Endodermal cell (in vitro differentiated cells): ENCODE results near the gene MEOX2. TPM values are rescaled to one million over a fixed set of nuclear protein-coding genes. Genes with fewer than 3 reads are reported as not detected.

Experiments
- DNase-seq: peaks from one replicate; pipeline ENCODE4 v3.0.0-alpha.2; 2017
- H3K27ac ChIP-seq: 2 replicates; pipeline ENCODE4 v1.5.1; 2013; ENCODE audit warnings: mild to moderate bottlenecking, low read depth, low read length, moderate library complexity
- H3K27me3 ChIP-seq: 2 replicates; pipeline ENCODE4 v1.6.1; 2013; ENCODE audit warnings: mild to moderate bottlenecking, low read length, moderate library complexity; ENCODE audit not compliant: insufficient read depth, control insufficient read depth, poor library complexity, severe bottlenecking
- H3K36me3 ChIP-seq: 2 replicates; pipeline ENCODE4 v1.7.0; 2013; ENCODE audit warnings: mild to moderate bottlenecking, low read length, moderate library complexity; ENCODE audit not compliant: control insufficient read depth, insufficient read depth
- H3K4me1 ChIP-seq: one replicate; pipeline ENCODE4 v1.7.0; 2013; ENCODE audit warnings: low read length; ENCODE audit not compliant: control insufficient read depth, insufficient read depth
- H3K4me3 ChIP-seq: 2 replicates; pipeline ENCODE4 v1.5.1; 2013; ENCODE audit warnings: mild to moderate bottlenecking, low read length, moderate library complexity
- H3K9ac ChIP-seq: 2 replicates; pipeline ENCODE4 v1.6.1; 2013; ENCODE audit warnings: mild to moderate bottlenecking, low read length, moderate library complexity; ENCODE audit not compliant: poor library complexity, severe bottlenecking; ENCODE audit errors: extremely low read depth
- H3K9me3 ChIP-seq: 2 replicates; pipeline ENCODE4 v1.6.1; 2013; ENCODE audit warnings: mild to moderate bottlenecking, low read length, moderate library complexity; ENCODE audit not compliant: control insufficient read depth
- H3K27ac Mint-ChIP-seq: 2 replicates; pipeline ENCODE4 v1.8.0; 2020; ENCODE audit warnings: mixed read lengths
- H3K27me3 Mint-ChIP-seq: 2 replicates; pipeline ENCODE4 v1.8.0; 2021; ENCODE audit warnings: mild to moderate bottlenecking, mixed read lengths; ENCODE audit not compliant: insufficient read depth
- H3K36me3 Mint-ChIP-seq: 2 replicates; pipeline ENCODE4 v1.8.0; 2020; ENCODE audit warnings: low read depth, mixed read lengths
- H3K4me1 Mint-ChIP-seq: 2 replicates; pipeline ENCODE4 v1.8.0; 2020; ENCODE audit warnings: mixed read lengths
- H3K4me3 Mint-ChIP-seq: 2 replicates; pipeline ENCODE4 v1.8.0; 2020; ENCODE audit warnings: mild to moderate bottlenecking, moderate library complexity, mixed read lengths
- H3K9me3 Mint-ChIP-seq: 2 replicates; pipeline ENCODE4 v1.8.0; 2020; ENCODE audit warnings: mild to moderate bottlenecking, mixed read lengths
- CTCF ChIP-seq: fragments of 200-600 bp; sonication (generic); conservative IDR thresholded peaks from 2 replicates; pipeline ENCODE4 v1.5.0; 2021; ENCODE audit warnings: antibody characterized with exemption, mild to moderate bottlenecking
- WGBS, 2 experiments: methylation state at CpG; one replicate each; pipeline versions ENCODE4 v1.1.5 to v1.1.7; 2013; ENCODE audit warnings: missing lambda C conversion rate in 2 of 2, mixed read lengths in 1 of 2; ENCODE audit not compliant: insufficient coverage in 1 of 2, insufficient read length in 1 of 2; 5-methylcytosine and 5-hydroxymethylcytosine counted together
- total RNA-seq, 2 donors: library from RNA; stranded (reverse); fragmentation: NEBNext Ultra II Directional in 1 of 2; extraction: Animal tissue kit (Norgen Biotek cat#: 25700) in 1 of 2; gene quantifications; 2 replicates in 1 of 2; 3 replicates in 1 of 2; pipeline ENCODE4 v1.2.1, GENCODE V29; 2021

The MEOX2 gene
- total RNA-seq, 2 donors from 2014 or later: not detected

DNA sequence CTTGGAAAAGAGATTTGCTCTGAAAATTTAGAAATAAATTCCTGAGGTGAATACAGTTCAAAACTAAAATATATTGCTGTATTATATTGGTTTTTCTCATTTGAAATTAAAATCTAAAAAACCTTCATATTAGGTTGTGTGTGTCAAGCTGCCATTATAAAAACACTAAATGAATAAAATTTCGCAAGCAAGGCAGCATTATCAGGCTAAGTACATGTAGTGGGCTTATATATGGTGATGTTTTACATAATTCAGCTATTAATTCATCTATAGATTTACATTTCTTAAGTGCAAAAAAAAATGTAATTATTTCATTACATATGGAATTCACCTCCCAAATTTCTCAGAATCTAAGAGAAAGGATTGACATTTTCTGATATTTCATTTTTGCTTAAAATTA, 5.3 kb downstream of the MEOX2 start:
- H3K9ac ChIP-seq: no peak overlapping the region
- WGBS, 2 experiments: no CpG with 5 or more reads among the region's 1 CpG
- peaks cover 42% of the 10 kb centered on the region for H3K27me3 ChIP-seq
- no peak for TF ChIP-seq CTCF
- no peak overlapping the region for H3K27ac ChIP-seq
- no peaks in the 10 kb centered on the region for H3K9me3 Mint-ChIP-seq
- H3K36me3 ChIP-seq: no peaks in the 10 kb centered on the region
- no peaks in the 10 kb centered on the region for H3K9me3 ChIP-seq
- H3K36me3 Mint-ChIP-seq: no peaks in the 10 kb centered on the region
- no peak overlapping the region for H3K4me3 Mint-ChIP-seq
- DNase-seq: no peak
- no peaks in the 10 kb centered on the region for H3K4me1 ChIP-seq
- H3K27ac Mint-ChIP-seq: no peak overlapping the region
- no peak overlapping the region for H3K4me3 ChIP-seq
- peaks cover 7% of the 10 kb centered on the region for H3K4me1 Mint-ChIP-seq
- peaks cover 41% of the 10 kb centered on the region for H3K27me3 Mint-ChIP-seq

DNA sequence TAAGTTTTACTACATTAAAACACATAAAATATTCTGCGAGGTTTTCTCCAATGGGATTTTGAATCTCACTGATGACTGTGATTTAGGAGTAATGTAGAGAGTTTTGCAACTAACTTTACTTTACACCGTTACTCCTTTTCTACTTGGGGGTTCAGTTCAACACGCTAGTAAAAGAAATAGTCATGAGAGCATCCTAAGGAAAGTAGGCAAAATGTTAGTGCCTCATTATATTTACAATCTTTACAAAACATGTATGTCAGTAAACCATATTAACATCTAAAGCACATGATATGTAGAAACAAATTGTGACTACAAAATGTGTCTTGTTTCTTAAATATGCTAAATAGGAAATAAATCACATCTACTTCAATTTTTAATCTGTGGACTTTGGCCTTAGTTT, 6.0 kb downstream of the MEOX2 start:
- Histone ChIP-seq H3K4me3 (no peak overlapping the region), H3K27ac (no peak overlapping the region), H3K9me3 (no peaks in the 10 kb centered on the region), H3K36me3 (no peaks in the 10 kb centered on the region), H3K27me3 (peaks cover 35% of the 10 kb centered on the region), H3K9ac (no peak overlapping the region), H3K4me1 (no peaks in the 10 kb centered on the region)
- WGBS, 2 experiments: 82% methylated on average over 3 of the region's 3 CpGs; no CpG with 5 or more reads in 1 of the 2 experiments
- Mint-ChIP-seq H3K9me3 (no peaks in the 10 kb centered on the region), H3K36me3 (no peaks in the 10 kb centered on the region), H3K27ac (no peak overlapping the region), H3K4me1 (no peaks in the 10 kb centered on the region), H3K4me3 (no peak overlapping the region), H3K27me3 (peaks cover 34% of the 10 kb centered on the region)
- TF ChIP-seq CTCF: no peak
- no peak for DNase-seq

DNA sequence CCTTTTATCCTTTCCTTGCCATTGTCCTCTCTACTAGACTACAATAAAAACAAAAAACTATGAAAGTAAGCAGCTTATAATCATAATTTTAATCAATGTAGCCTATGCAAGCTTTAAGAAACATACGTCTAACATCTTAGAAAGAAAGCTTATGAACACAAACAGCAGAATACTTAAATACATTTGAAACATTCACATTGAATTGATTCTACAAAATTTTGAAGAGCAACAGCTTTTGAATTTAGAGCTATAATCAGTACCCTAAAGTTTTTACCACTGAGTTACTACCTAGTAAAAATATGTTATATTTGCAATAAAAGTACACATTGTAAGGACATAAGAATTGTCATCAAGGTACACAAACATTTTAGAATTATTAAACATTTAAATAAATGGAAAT, 7.2 kb downstream of the MEOX2 start:
- Mint-ChIP-seq H3K27ac (no peak overlapping the region), H3K27me3 (peaks cover 23% of the 10 kb centered on the region), H3K9me3 (no peaks in the 10 kb centered on the region), H3K4me3 (no peak overlapping the region), H3K4me1 (no peaks in the 10 kb centered on the region), H3K36me3 (no peaks in the 10 kb centered on the region)
- Histone ChIP-seq H3K4me3 (no peak overlapping the region), H3K9me3 (no peaks in the 10 kb centered on the region), H3K36me3 (no peaks in the 10 kb centered on the region), H3K9ac (no peak overlapping the region), H3K27ac (no peak overlapping the region), H3K27me3 (peaks cover 23% of the 10 kb centered on the region), H3K4me1 (no peaks in the 10 kb centered on the region)
- 67 to 89% methylated on average over 1 of the region's 1 CpG for WGBS, 2 experiments
- TF ChIP-seq CTCF: no peak
- no peak for DNase-seq
